ENCODE measurements around the gene NLRP1.

Gene NLRP1

DNA sequence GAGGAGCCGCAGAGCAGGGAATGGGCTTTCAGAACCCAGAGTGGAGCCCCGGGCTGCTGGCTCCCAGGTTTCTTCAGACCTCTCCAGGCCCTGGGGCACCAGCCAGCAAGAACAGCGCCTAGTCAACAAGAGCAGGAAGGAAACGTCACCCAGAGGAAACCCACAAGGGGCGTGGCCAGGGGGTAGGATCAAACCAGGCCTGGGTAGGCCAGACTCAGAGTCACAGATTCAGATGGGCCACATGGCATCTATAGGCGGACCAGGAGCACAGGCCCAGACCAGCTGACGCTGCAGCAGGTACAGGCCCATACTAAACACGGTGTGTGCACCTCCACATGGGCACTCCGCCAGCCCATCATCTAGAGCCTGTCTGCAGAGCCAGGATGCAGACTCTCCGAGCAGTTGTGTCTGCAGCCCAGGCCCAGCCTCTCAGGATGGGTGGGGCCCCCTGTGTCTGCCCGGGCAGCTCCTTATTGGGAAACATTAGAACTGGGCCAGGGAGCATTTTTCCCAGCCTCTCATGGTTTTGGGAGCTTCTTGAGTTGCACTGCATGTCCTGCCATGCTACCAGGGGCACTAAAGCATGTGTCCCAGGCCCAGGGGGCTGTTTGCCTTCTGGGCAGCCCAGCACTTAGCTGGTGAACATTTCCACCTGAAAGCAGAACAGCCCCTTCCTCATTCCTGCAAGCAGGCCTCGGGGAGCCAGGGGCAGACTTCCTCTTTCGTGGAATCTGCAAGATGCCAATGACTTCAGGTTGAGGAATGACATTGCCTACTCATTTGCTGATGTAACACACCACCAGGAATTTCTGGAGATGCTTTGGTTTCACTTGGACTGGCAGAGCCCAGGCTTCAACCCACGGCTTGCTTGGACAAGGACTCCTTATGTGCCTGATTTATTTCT, at the start of gene NLRP1:
Gene NLRP1, minus strand, starts transcription at position 127 of the 904 bp plus-strand sequence. CDS start 552 bp downstream, outside the sequence.
- peak within 1 kb of the TSS; percentile 79 for H3K4me3 ChIP-seq (replicated peaks; ENCODE audit: low read depth, low read length)

GRCh38 chr17:5631958-5632590, 47.8 kb upstream of the NLRP1 start:
- H3K4me3 ChIP-seq (replicated peaks; ENCODE audit: low read depth, low read length) = no peak overlapping the region
- DNase-seq (ENCODE audit: low read depth) = no peak
- TF ChIP-seq, protein P1, sequence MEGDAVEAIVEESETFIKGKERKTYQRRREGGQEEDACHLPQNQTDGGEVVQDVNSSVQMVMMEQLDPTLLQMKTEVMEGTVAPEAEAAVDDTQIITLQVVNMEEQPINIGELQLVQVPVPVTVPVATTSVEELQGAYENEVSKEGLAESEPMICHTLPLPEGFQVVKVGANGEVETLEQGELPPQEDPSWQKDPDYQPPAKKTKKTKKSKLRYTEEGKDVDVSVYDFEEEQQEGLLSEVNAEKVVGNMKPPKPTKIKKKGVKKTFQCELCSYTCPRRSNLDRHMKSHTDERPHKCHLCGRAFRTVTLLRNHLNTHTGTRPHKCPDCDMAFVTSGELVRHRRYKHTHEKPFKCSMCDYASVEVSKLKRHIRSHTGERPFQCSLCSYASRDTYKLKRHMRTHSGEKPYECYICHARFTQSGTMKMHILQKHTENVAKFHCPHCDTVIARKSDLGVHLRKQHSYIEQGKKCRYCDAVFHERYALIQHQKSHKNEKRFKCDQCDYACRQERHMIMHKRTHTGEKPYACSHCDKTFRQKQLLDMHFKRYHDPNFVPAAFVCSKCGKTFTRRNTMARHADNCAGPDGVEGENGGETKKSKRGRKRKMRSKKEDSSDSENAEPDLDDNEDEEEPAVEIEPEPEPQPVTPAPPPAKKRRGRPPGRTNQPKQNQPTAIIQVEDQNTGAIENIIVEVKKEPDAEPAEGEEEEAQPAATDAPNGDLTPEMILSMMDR (IDR thresholded peaks at IDR 0.05; ENCODE audit: low read length, missing control alignments) = no peak

More for the DNA sequence above, at the start of gene NLRP1:
- peak; percentile 97 for DNase-seq (ENCODE audit: low read depth)
- TF ChIP-seq, protein P1 (IDR thresholded peaks at IDR 0.05; ENCODE audit: low read length, missing control alignments) = no peak

- TF ChIP-seq, protein P1 (IDR thresholded peaks at IDR 0.05; ENCODE audit: low read length, missing control alignments) = no peak
- H3K4me3 ChIP-seq (replicated peaks; ENCODE audit: low read depth, low read length) = no peak overlapping the region
- DNase-seq (ENCODE audit: low read depth) = peak; percentile 17
These were observed 46.1 kb upstream of the NLRP1 start for GRCh38 chr17:5630434-5630833.

DNA sequence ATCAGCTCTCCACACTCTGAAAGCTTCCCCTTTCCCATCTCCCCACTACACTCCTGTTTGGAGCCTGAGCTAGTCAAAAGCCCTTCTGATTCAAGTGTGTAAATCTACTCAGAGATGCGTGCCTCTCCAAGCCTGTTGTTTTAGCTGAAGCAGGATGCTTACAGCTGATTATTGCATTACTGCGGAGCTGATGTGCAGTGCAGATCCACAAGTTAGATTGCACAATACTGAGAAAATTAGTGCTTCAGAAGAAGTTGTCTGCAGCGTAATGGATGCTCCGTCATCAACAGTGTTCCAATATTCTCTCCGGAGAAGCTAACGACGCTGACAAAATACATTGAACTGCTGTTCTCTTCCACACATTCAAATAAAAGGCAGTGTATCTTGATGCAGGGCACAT, 44.8 kb upstream of the NLRP1 start:
- no peak for DNase-seq (ENCODE audit: low read depth)
- TF ChIP-seq, protein P1 (IDR thresholded peaks at IDR 0.05; ENCODE audit: low read length, missing control alignments) = no peak
- H3K4me3 ChIP-seq (replicated peaks; ENCODE audit: low read depth, low read length) = no peak overlapping the region

GRCh38 chr17:5628262-5628661, 44.0 kb upstream of the NLRP1 start:
- DNase-seq (ENCODE audit: low read depth) = no peak
- TF ChIP-seq, protein P1 (IDR thresholded peaks at IDR 0.05; ENCODE audit: low read length, missing control alignments) = no peak
- H3K4me3 ChIP-seq (replicated peaks; ENCODE audit: low read depth, low read length) = no peak overlapping the region

- no peak for DNase-seq (ENCODE audit: low read depth)
- H3K4me3 ChIP-seq (replicated peaks; ENCODE audit: low read depth, low read length) = no peak overlapping the region
- TF ChIP-seq, protein P1 (IDR thresholded peaks at IDR 0.05; ENCODE audit: low read length, missing control alignments) = no peak
These were observed 39.9 kb upstream of the NLRP1 start for GRCh38 chr17:5624211-5624610.
